Kidney epithelial cell (primary cell): ENCODE results near the gene ZKSCAN5. TPM values are rescaled to one million over a fixed set of nuclear protein-coding genes. Genes with fewer than 3 reads are reported as not detected.
A peak's percentile ranks its signal among the peaks of the same experiment; 100 is the strongest.

Experiments
- DNase-seq: peaks from one replicate; pipeline ENCODE4 v3.0.0-alpha.2; 2010; ENCODE audit warnings: low read depth
- H3K27me3 ChIP-seq: 2 replicates; pipeline ENCODE4 v1.6.0; 2011; ENCODE audit warnings: low read length; ENCODE audit not compliant: control insufficient read depth, insufficient read depth
- H3K36me3 ChIP-seq: 2 replicates; pipeline ENCODE4 v1.5.1; 2011; ENCODE audit warnings: low read length; ENCODE audit not compliant: control insufficient read depth, insufficient read depth
- H3K4me3 ChIP-seq: 2 replicates; pipeline ENCODE4 v1.5.1; 2011; ENCODE audit warnings: low read depth, mild to moderate bottlenecking, control low read depth, low read length
- CTCF ChIP-seq: IDR thresholded peaks from 2 replicates; pipeline ENCODE4 v1.5.1; 2011; ENCODE audit warnings: mild to moderate bottlenecking, moderate library complexity, low read length, control low read depth, inconsistent platforms; ENCODE audit not compliant: insufficient read depth, poor library complexity, severe bottlenecking
- total RNA-seq: library from RNA; depleted of rRNA; stranded (reverse); fragments of >200 nt; gene quantifications from 2 replicates; pipeline ENCODE4 v1.2.3, GENCODE V29; 2015

ZKSCAN5 gene
- total RNA-seq = 10.0 and 11.5 TPM in 2 replicates

DNA sequence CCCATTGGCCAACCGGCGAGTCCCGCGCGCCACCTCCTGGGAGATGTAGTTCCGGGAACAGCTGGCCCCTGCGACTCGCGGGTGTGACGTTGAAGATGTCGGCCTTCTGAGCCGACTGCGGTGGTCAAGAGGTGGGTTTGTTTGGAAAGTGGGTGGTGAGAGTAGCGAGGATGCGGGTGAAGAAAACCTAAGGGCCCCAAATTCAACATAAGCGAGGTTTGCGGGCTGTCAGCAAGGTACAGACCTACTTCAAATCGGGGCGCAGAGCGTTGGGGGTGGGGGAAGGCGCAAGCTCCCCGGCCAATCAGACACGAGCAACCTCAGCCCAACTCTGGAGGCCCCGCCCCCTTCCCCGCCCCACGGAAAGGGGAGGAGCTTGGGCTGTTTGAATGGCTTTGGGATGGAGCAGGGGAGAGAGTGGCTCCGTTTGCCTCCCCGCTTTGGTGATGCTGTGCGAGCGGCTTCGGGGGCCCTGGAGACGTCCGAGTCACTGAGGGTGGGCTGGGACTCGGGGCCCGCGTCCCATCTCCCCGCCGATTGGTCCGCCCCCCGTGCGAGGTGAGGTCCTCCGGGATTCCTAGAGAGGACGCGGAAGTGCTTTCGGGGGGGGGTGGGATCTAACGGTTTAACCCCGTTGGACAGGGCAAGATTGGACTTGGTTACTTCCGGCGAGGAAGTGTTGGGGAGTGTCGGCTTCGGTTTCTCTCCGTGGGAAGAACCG lies at the start of gene ZKSCAN5:
Gene ZKSCAN5, plus strand, starts transcription at position 60 of the 721 bp plus-strand sequence. CDS start 1,383 bp downstream, outside the sequence.
- Histone ChIP-seq H3K36me3 (no peaks in the 10 kb centered on the region), H3K4me3 (peak within 1 kb of the TSS; percentile 96), H3K27me3 (no peaks in the 10 kb centered on the region)
- DNase-seq = peak; percentile 60
- no peak for TF ChIP-seq CTCF

- DNase-seq = no peak
- peaks cover 5% of the 10 kb centered on the region for H3K36me3 ChIP-seq
These were observed 48.6 kb upstream of the ZKSCAN5 start for GRCh38 chr7:99455874-99456273.

GRCh38 chr7:99456288-99456687 lies 48.2 kb upstream of the ZKSCAN5 start:
- no peak overlapping the region for H3K4me3 ChIP-seq
- DNase-seq = no peak
- no peak for TF ChIP-seq CTCF
- H3K36me3 ChIP-seq = peaks cover 5% of the 10 kb centered on the region
- no peaks in the 10 kb centered on the region for H3K27me3 ChIP-seq

More at GRCh38 chr7:99455874-99456273, 48.6 kb upstream of the ZKSCAN5 start:
- H3K4me3 ChIP-seq = no peak overlapping the region
- TF ChIP-seq CTCF = no peak
- H3K27me3 ChIP-seq = no peaks in the 10 kb centered on the region

GRCh38 chr7:99457050-99457649 lies 47.3 kb upstream of the ZKSCAN5 start:
- Histone ChIP-seq H3K36me3 (peaks cover 5% of the 10 kb centered on the region), H3K4me3 (no peak overlapping the region), H3K27me3 (no peaks in the 10 kb centered on the region)
- no peak for DNase-seq
- no peak for TF ChIP-seq CTCF

- peaks cover 7% of the 10 kb centered on the region for H3K36me3 ChIP-seq
- TF ChIP-seq CTCF = no peak
- no peak for DNase-seq
These were observed 46.6 kb upstream of the ZKSCAN5 start for GRCh38 chr7:99457650-99458493.

More at GRCh38 chr7:99457650-99458493, 46.6 kb upstream of the ZKSCAN5 start:
- no peaks in the 10 kb centered on the region for H3K27me3 ChIP-seq
- H3K4me3 ChIP-seq = no peak overlapping the region
